GM12801 (cell line): ENCODE data around the gene TRAPPC4.

ENCODE experiments used
- TF ChIP-seq, protein P1 (sequence below): IDR thresholded peaks from one replicate; pipeline ENCODE4 v1.5.1; 2011; ENCODE audit warnings: control low read depth; ENCODE audit not compliant: insufficient read length; ENCODE audit errors: extremely low read depth

The TRAPPC4 gene

DNA sequence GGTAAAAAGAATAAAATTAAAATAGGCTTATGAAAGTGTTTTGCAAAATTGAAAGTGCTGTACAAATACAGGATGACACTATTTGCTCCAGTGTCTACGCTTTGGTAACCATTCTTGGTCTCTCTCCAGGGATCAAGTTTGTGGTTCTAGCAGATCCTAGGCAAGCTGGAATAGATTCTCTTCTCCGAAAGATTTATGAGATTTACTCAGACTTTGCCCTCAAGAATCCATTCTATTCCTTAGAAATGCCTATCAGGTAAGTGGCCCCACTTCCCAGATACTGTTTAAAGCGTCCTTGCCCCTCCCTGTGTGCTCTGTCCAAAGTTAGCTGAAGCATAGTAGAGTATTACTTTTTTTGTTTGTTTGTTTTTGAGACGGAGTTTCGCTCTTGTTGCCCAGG is 3.1 kb downstream of the TRAPPC4 start:
- TF ChIP-seq, protein P1, sequence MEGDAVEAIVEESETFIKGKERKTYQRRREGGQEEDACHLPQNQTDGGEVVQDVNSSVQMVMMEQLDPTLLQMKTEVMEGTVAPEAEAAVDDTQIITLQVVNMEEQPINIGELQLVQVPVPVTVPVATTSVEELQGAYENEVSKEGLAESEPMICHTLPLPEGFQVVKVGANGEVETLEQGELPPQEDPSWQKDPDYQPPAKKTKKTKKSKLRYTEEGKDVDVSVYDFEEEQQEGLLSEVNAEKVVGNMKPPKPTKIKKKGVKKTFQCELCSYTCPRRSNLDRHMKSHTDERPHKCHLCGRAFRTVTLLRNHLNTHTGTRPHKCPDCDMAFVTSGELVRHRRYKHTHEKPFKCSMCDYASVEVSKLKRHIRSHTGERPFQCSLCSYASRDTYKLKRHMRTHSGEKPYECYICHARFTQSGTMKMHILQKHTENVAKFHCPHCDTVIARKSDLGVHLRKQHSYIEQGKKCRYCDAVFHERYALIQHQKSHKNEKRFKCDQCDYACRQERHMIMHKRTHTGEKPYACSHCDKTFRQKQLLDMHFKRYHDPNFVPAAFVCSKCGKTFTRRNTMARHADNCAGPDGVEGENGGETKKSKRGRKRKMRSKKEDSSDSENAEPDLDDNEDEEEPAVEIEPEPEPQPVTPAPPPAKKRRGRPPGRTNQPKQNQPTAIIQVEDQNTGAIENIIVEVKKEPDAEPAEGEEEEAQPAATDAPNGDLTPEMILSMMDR, result no peak

DNA sequence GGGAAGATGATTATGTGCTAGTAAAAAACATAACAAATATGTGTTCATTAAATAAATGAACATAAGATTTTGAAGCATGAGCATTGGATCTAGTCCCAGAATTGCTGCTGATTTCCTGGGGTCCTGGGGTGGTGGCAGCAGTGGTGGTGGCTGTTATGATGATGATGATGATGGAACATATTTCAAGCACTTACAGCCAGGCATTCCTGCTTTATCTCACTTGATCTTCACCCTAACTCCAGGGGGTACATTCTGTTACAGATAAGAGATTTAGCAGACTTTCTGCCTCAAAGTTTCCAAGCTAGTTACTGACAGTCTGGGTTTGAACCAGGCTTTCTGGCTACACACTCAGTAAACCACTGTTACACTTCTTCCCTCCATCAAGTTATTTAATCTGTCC is 5.2 kb downstream of the TRAPPC4 start:
- TF ChIP-seq, protein P1, result no peak

DNA sequence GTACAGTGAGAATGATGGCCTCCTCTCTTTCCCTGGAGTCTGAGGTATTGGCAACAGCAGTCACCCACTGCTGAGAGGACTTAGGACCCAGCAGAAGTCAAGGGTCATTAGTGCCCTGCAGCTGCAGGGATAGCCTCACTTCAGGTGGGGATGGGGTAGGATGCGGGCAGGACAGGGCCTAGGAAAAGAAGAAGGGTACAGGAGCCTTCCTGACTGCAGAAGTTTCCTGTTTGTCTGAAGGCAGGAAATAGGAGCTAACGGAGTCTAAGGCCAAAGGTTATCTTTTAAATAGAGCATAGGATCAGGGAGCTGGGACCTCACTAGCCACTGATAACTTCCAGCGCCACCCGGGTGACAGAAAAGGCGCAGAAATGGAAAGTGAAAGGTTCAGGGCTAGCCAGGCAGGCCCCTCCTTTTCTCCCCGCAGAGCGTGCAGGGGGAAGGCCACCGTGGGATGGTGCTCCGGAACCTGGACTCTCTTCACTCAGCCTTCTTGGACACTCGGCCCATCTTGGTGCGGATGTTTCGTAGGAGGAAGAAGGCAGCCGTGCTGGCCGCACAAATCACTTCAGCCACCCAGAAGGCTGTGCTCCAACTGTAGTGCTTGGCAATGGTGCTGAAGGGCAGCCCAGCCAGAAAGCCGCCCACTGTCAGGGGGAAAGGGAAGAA is 6.0 kb downstream of the TRAPPC4 start:
- TF ChIP-seq, protein P1, result no peak

DNA sequence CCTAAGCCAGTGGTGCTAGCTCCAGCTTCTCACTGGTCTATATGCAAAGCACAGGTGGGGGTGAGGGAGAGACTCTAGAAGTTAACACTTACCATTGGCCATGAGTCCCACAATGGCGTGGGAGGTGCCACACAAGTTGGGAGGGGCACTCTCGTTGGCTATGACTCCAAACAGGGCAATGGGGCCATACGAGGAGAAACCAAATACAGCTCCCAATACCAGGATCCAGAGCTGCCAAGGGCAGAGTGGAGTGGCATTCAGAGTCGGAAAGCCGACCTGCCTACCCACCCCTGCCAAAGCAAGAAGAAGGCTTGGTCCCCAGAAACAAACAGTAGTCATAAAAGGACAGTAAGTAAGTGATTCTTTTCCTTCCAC is 6.5 kb downstream of the TRAPPC4 start:
- TF ChIP-seq, protein P1, result no peak

DNA sequence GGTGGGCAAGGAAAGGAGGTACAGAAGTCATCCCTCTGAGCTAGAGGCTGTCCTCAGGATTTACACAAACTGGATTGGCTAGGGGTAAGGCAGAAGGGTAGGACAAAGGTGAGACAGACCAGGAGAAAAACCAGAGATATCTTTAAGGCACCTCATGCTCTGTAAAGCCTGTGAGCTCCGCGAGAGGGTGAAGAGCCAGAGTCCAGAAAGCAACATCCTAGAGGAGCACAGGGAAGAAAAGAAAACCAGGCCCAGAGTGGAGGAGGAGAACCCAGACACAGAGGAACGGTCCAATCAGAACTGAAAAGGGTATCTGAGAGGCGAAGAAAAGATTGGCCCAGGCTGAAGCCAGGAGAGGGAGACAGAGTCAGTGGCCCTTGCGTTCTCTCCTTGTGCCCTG is 7.0 kb downstream of the TRAPPC4 start:
- TF ChIP-seq, protein P1, result no peak

DNA sequence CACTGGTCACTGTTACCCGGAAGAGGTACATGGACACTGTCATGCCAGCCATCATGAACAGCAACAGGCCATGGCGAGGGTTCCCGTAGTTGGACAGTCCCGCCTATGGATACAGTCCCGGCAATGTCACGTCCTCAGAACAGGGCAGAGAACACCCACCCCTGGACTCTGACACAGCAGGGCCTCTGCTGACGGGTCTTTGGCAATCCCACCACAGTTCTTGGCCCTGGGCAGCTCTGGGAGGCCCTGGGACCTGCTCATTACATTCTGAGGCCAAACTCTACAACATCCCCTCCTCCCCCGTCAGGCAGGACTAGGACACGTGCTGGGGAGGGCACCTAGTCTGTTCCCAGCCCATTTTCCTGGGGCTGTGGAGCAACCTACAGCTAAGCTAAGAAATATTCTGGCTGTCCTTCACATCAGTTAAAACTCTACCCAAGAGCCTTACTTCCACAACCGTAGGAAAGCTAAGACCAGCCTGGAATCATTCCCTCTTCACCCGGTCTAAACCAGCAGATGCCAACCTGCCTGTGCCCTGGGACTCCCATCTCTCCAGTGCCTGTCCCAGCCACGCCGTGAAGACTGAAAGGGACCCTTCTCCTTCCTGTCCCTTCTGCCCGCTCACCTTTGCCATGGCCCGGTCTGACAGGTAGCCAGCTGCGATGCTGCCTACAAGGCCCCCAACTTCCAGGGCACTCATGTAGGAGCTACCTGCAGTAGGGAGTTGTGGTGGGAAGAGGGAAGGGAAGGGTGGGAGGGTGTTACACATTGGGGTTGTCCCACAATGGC is 7.6 kb downstream of the TRAPPC4 start:
- TF ChIP-seq, protein P1, result no peak

DNA sequence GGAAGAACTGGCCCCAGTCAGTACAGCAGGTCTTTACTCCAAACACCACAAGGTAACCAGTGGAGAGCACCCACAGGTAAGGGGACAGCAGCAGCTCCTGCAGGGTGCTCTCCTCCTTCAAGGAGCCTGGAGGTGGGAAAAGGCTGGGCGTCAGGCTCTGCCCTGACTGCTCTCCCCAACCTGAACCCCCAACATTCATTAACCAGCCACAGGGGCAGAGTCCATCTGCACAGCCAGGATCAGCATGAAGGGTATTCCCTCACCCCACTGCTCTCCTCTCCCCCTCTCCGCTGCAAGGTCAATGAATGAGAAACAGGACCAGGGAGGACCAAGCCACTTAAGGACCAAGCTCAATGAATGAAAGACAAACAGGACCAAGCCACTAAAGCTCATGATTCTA is 8.4 kb downstream of the TRAPPC4 start:
- TF ChIP-seq, protein P1, result no peak
